HEK293 (cell line): ENCODE results near the gene TBCEL.

Source experiments
- CTCF ChIA-PET: fragments of 350-600 bp; formaldehyde crosslinking; extraction: SDS; loops from one replicate; lab custom pipeline; 2021; ENCODE audit warnings: antibody characterized with exemption; lab: Yijun Ruan, JAX
- POLR2A ChIA-PET: fragments of 300-600 bp; formaldehyde crosslinking; extraction: SDS; loops from one replicate; lab custom pipeline; 2020; ENCODE audit warnings: antibody characterized with exemption, inconsistent platforms; lab: Yijun Ruan, JAX
- H3K27ac ChIP-seq: fragments of 200-500 bp; sonication (Bioruptor generic); 2 replicates; pipeline ENCODE4 v1.5.1; 2014; ENCODE audit warnings: low read depth, low read length, control low read depth, inconsistent platforms; ENCODE audit errors: extremely low read depth
- H3K36me3 ChIP-seq, 2 experiments: fragments of 200-500 bp in 1 of 2; sonication (Bioruptor generic) in 1 of 2; 1 replicate in 1 of 2; 2 replicates in 1 of 2; pipeline ENCODE4 v1.5.1; 2014 to 2017; ENCODE audit warnings: inconsistent platforms in 2 of 2, low read length in 2 of 2; ENCODE audit not compliant: control insufficient read depth in 2 of 2, insufficient read depth in 1 of 2
- H3K4me1 ChIP-seq: fragments of 200-500 bp; sonication (Bioruptor generic); 2 replicates; pipeline ENCODE4 v1.5.1; 2014; ENCODE audit warnings: mild to moderate bottlenecking, low read length, inconsistent platforms; ENCODE audit not compliant: control insufficient read depth, insufficient read depth
- H3K4me3 ChIP-seq: 2 replicates; pipeline ENCODE4 v1.5.1; 2011; ENCODE audit warnings: low read depth, mild to moderate bottlenecking, control low read depth, low read length, moderate library complexity
- H3K9me3 ChIP-seq: fragments of 200-500 bp; sonication (Bioruptor generic); 2 replicates; pipeline ENCODE4 v1.5.1; 2014; ENCODE audit warnings: low read depth, low read length, inconsistent platforms; ENCODE audit not compliant: control insufficient read depth, insufficient read depth
- AEBP2 ChIP-seq: fragments of 450-650 bp; formaldehyde crosslinking; IDR thresholded peaks from 2 replicates; pipeline ENCODE4 v1.5.1; 2016; ENCODE audit warnings: missing biosample characterization, missing genetic modification characterization, borderline replicate concordance
- HIC1 ChIP-seq: fragments of 450-650 bp; formaldehyde crosslinking; IDR thresholded peaks from 2 replicates; pipeline ENCODE4 v1.5.1; 2016; ENCODE audit warnings: missing biosample characterization, missing genetic modification characterization
- KLF9 ChIP-seq: fragments of 450-650 bp; formaldehyde crosslinking; IDR thresholded peaks from 2 replicates; pipeline ENCODE4 v1.5.1; 2016; ENCODE audit warnings: missing biosample characterization, missing genetic modification characterization, low read depth
- PRDM2 ChIP-seq: fragments of 450-650 bp; formaldehyde crosslinking; IDR thresholded peaks from 2 replicates; pipeline ENCODE4 v1.5.1; 2016; ENCODE audit warnings: missing biosample characterization, missing genetic modification characterization, borderline replicate concordance
- WT1 ChIP-seq: fragments of 450-650 bp; formaldehyde crosslinking; IDR thresholded peaks from 2 replicates; pipeline ENCODE4 v1.5.1; 2016; ENCODE audit warnings: missing biosample characterization, missing genetic modification characterization
- ZBTB20 ChIP-seq: fragments of 450-650 bp; formaldehyde crosslinking; IDR thresholded peaks from 2 replicates; pipeline ENCODE4 v1.5.1; 2016; ENCODE audit warnings: missing biosample characterization, missing genetic modification characterization
- ZEB2 ChIP-seq: fragments of 450-650 bp; formaldehyde crosslinking; IDR thresholded peaks from 2 replicates; pipeline ENCODE4 v1.5.1; 2016; ENCODE audit warnings: missing biosample characterization, missing genetic modification characterization
- ZNF146 ChIP-seq: fragments of 450-650 bp; formaldehyde crosslinking; IDR thresholded peaks from 2 replicates; pipeline ENCODE4 v1.5.1; 2016; ENCODE audit warnings: missing biosample characterization, missing genetic modification characterization
- ZNF16 ChIP-seq: fragments of 450-650 bp; formaldehyde crosslinking; IDR thresholded peaks from 2 replicates; pipeline ENCODE4 v1.5.1; 2016; ENCODE audit warnings: low read depth, missing biosample characterization, missing genetic modification characterization
- ZNF214 ChIP-seq: fragments of 450-650 bp; formaldehyde crosslinking; IDR thresholded peaks from 2 replicates; pipeline ENCODE4 v1.5.1; 2017; ENCODE audit warnings: missing biosample characterization, mild to moderate bottlenecking, missing genetic modification characterization, borderline replicate concordance
- ZNF280D ChIP-seq: fragments of 450-650 bp; formaldehyde crosslinking; IDR thresholded peaks from 2 replicates; pipeline ENCODE4 v1.5.1; 2016; ENCODE audit warnings: missing biosample characterization, missing genetic modification characterization
- ZNF302 ChIP-seq: fragments of 450-650 bp; formaldehyde crosslinking; IDR thresholded peaks from 2 replicates; pipeline ENCODE4 v1.5.1; 2016; ENCODE audit warnings: missing biosample characterization, missing genetic modification characterization, low read depth
- ZNF426 ChIP-seq: fragments of 450-650 bp; formaldehyde crosslinking; IDR thresholded peaks from 2 replicates; pipeline ENCODE4 v1.5.1; 2017; ENCODE audit warnings: missing biosample characterization, missing genetic modification characterization, mild to moderate bottlenecking, inconsistent platforms, moderate library complexity
- ZNF433 ChIP-seq: fragments of 450-650 bp; formaldehyde crosslinking; IDR thresholded peaks from 2 replicates; pipeline ENCODE4 v1.5.1; 2016; ENCODE audit warnings: missing biosample characterization, missing genetic modification characterization, low read depth
- ZNF501 ChIP-seq: fragments of 450-650 bp; formaldehyde crosslinking; IDR thresholded peaks from 2 replicates; pipeline ENCODE4 v1.5.1; 2016; ENCODE audit warnings: missing biosample characterization, missing genetic modification characterization
- ZNF837 ChIP-seq: fragments of 450-650 bp; formaldehyde crosslinking; IDR thresholded peaks from 2 replicates; pipeline ENCODE4 v1.5.1; 2016; ENCODE audit warnings: missing biosample characterization, missing genetic modification characterization
- ZSCAN4 ChIP-seq: fragments of 450-650 bp; formaldehyde crosslinking; IDR thresholded peaks from 2 replicates; pipeline ENCODE4 v1.5.1; 2017; ENCODE audit warnings: missing biosample characterization, missing genetic modification characterization
- ZXDB ChIP-seq: fragments of 450-650 bp; formaldehyde crosslinking; IDR thresholded peaks from 2 replicates; pipeline ENCODE4 v1.5.1; 2016; ENCODE audit warnings: missing biosample characterization, missing genetic modification characterization

TBCEL gene

GRCh38 chr11:120974466-120974865 lies 49.4 kb upstream of the TBCEL start:
- CTCF ChIA-PET = interaction anchor here (0.6 to 0.7 kb wide), 4 partner anchors 12 to 783 kb away, joined by 3 to 4 read pairs (median 3); no protein-coding TSS in a partner anchor
- POLR2A ChIA-PET = no interaction called here

More at GRCh38 chr11:120974466-120974865, 49.4 kb upstream of the TBCEL start:
- TF ChIP-seq ZNF426 (tag by site-specific recombination) (no peak), KLF9 (no peak), ZNF280D (no peak), WT1 (tag by site-specific recombination) (no peak), PRDM2 (no peak), HIC1 (no peak), ZXDB (tag by site-specific recombination) (no peak), ZNF433 (tag by site-specific recombination) (no peak), ZNF16 (no peak), ZNF214 (tag by site-specific recombination) (no peak), ZNF302 (tag by site-specific recombination) (no peak), ZNF146 (no peak), ZEB2 (tag by site-specific recombination) (no peak), ZBTB20 (tag by site-specific recombination) (no peak), AEBP2 (tag by site-specific recombination) (no peak), ZNF837 (no peak), ZNF501 (tag by site-specific recombination) (no peak), ZSCAN4 (no peak)
- TF ChIP-seq, all 188 proteins: peak for 0
- H3K9me3 ChIP-seq = no peaks in the 10 kb centered on the region
- H3K36me3 ChIP-seq = no peaks in the 10 kb centered on the region
- H3K4me3 ChIP-seq = no peak overlapping the region
- H3K27ac ChIP-seq = no peak overlapping the region
- H3K4me1 ChIP-seq = no peaks in the 10 kb centered on the region
